Placental epithelial cell (primary cell): Measurements from ENCODE around the gene ACVR1. TPM values are rescaled to one million over a fixed set of nuclear protein-coding genes. Genes with fewer than 3 reads are reported as not detected.

Source experiments
- small RNA-seq: library from RNA; depleted of rRNA; stranded (forward); fragments of <200 nt; gene quantifications from one replicate; pipeline ENCODE3, GENCODE V24; 2012
- total RNA-seq: library from RNA; depleted of rRNA; stranded (reverse); fragments of >200 nt; gene quantifications from 2 replicates; pipeline ENCODE4 v1.2.3, GENCODE V29; 2012

The ACVR1 gene
- 9.3 and 9.4 TPM in 2 replicates for total RNA-seq

DNA sequence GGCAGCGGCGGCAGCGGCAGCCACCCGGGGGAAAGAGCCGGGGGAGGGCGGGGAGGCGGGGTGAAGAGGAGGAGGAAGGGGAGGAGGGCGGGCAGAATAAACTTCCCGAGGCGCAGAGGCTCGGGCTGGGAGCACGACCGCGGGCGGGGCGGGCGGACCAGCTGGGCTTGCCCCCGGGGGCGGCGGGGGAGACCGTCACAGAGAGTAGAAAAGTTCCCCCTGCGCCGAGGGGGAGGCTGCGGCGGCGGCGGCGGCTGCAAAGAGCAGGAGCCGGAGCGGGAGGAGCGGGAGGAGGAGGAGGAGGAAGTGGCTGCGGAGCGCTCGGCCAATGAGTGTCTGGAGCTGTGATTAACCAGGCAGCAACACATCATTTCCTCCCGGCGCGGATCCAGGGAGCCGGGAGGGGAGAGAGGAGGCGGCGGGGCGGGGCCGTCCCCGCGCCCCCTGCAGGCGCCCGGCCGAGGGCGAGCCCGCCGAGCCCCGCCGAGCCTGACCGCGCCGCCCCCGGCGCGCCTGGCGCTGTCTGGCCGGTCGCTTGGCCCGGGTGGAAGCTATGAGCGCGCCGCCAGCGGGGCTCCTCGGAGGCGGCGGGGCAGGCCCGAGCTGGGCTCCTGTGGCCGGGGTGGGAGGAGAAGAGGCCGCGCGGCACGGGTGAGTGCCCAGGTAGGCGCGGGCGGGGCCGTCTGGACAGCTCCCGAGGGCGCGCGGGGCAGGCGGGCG, at the start of gene ACVR1:
Gene ACVR1, minus strand, starts transcription at position 265 of the 720 bp plus-strand sequence. CDS start 76,837 bp downstream, outside the sequence.

Small RNAs within 50 kb of the gene (small RNA-seq; reads per million reads assigned to genes)
- not detected for gene RNU6-436P

Other genes starting within 250 kb of the ACVR1 start
- not detected in 2 replicates for gene ACVR1C, start 247.5 kb downstream of the ACVR1 start, total RNA-seq
- gene UPP2, start 225.5 kb upstream of the ACVR1 start, total RNA-seq: not detected in 2 replicates